ENCODE data around the gene EDNRA. TPM values are rescaled to one million over a fixed set of nuclear protein-coding genes. Genes with fewer than 3 reads are reported as not detected.

EDNRA gene
- total and polyA plus RNA-seq, 2 of the 8 experiments (the other 6 are each of a cell fraction or from before 2014, with no cell fraction given), result 1.7 to 3.3 TPM

DNA sequence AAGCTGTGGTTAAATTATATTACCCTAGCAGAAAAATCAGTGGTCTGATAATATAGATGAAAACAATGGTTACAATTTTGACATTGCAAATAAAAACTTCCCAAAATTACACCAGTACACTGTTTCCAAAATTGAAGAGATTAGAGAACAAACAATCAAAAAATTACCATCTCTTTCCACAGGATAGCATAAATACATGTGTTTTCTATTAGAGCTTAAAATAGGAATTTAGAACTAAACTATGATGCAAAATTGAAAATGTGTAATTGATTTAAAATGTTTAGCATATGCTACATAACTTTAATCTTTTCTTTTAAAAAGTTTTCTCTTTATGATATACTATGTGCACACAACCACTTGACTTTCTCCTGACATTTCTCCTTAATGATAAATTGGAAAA is 6.7 kb downstream of the EDNRA start:
- Histone ChIP-seq H4K5ac (ENCODE audit: insufficient read length, low read depth, low read length) (no peak overlapping the region), H2BK5ac (ENCODE audit: low read depth, low read length) (no peak overlapping the region), H2BK20ac (ENCODE audit: low read length) (no peak overlapping the region), H3K4me3 (ENCODE audit: extremely low read depth in 1 of 4, insufficient read depth in 2 of 4, low read depth in 3 of 4, low read length in 4 of 4) (no peak overlapping the region), H3K27ac (ENCODE audit: low read depth, low read length) (no peak overlapping the region), H3K27me3 (replicated peaks in 1 of 4; ENCODE audit: control insufficient read depth in 3 of 4, extremely low read depth in 1 of 4, insufficient read depth in 3 of 4, low read length in 3 of 4) (no peaks in the 10 kb centered on the region; a peak in 2 of 7 replicates), H2AK5ac (ENCODE audit: low read depth, low read length) (no peak overlapping the region), H3K14ac (ENCODE audit: insufficient read length) (no peak overlapping the region), H2BK15ac (ENCODE audit: low read length) (no peak overlapping the region), H3K9ac (replicated peaks in 1 of 4; ENCODE audit: extremely low read depth in 1 of 4, low read depth in 3 of 4, low read length in 3 of 4) (no peak overlapping the region), H4K91ac (replicated peaks; ENCODE audit: insufficient read length, low read length) (no peak overlapping the region), H3K56ac (replicated peaks; ENCODE audit: insufficient read length, low read depth, low read length) (no peak overlapping the region), H3K79me1 (ENCODE audit: low read depth, low read length) (no peaks in the 10 kb centered on the region), H3K18ac (ENCODE audit: extremely low read depth, low read length) (no peak overlapping the region), H3K4me2 (ENCODE audit: insufficient read depth in 1 of 2, low read depth in 2 of 2, low read length in 2 of 2) (no peak overlapping the region), H3K4ac (replicated peaks; ENCODE audit: insufficient read length, low read depth, low read length) (no peak overlapping the region), H4K8ac (ENCODE audit: extremely low read depth, insufficient read depth, low read length) (no peak overlapping the region), H3K79me2 (ENCODE audit: control insufficient read depth in 1 of 2, insufficient read depth in 2 of 2, low read length in 2 of 2) (no peaks in the 10 kb centered on the region), H2BK12ac (ENCODE audit: low read depth, low read length) (no peak overlapping the region), H3K23me2 (ENCODE audit: low read depth, low read length) (peaks cover 1% of the 10 kb centered on the region; the same call in 1 of the 2 replicates), H2AFZ (ENCODE audit: low read length) (no peak overlapping the region), H2BK120ac (replicated peaks; ENCODE audit: low read depth, low read length) (no peak overlapping the region), H4K20me1 (replicated peaks in 1 of 2; ENCODE audit: control insufficient read depth in 1 of 2, insufficient read depth in 2 of 2, low read length in 2 of 2) (no peaks in the 10 kb centered on the region), H3K9me3 (ENCODE audit: insufficient read depth in 2 of 2, low read depth in 1 of 2, low read length in 1 of 2) (no peaks in the 10 kb centered on the region), H3K36me3 (ENCODE audit: control insufficient read depth in 2 of 4, insufficient read depth in 4 of 4, low read length in 3 of 4) (no peaks in the 10 kb centered on the region), H3K4me1 (replicated peaks in 1 of 4; ENCODE audit: control insufficient read depth in 3 of 4, insufficient read depth in 4 of 4, low read length in 3 of 4) (no peaks in the 10 kb centered on the region), H3K23ac (ENCODE audit: insufficient read length) (no peak overlapping the region)
- TF ChIP-seq JUN (IDR thresholded peaks at IDR 0.05; ENCODE audit: low read depth, low read length) (no peak), PHF8 (conservative IDR thresholded peaks at IDR 0.05; ENCODE audit: low read depth, low read length) (no peak), RFX5 (IDR thresholded peaks at IDR 0.05; ENCODE audit: borderline replicate concordance, low read depth, low read length) (no peak), NANOG (IDR thresholded peaks at IDR 0.05; ENCODE audit: insufficient read depth, low read depth, low read length, poor library complexity, severe bottlenecking) (no peak), POU5F1 (IDR thresholded peaks at IDR 0.05; ENCODE audit: low read depth, low read length) (no peak)
- FAIRE-seq (no peak), DNase-seq (ENCODE audit: low read depth in 1 of 2, low spot score in 2 of 2) (no peak)
- POLR2A ChIA-PET (ENCODE audit: partially characterized antibody), result no interaction called here
- CTCF ChIA-PET (ENCODE audit: partially characterized antibody), result no interaction called here

Measured in H1 (cell line).